ENCODE results near the gene ITGA11. TPM values are rescaled to one million over a fixed set of nuclear protein-coding genes. Genes with fewer than 3 reads are reported as not detected.

The ITGA11 gene
- total RNA-seq, 1 donor from 2014 or later = 23.5 TPM

- intact Hi-C loops (cut with micrococcal nuclease) = no loop called here
- ATAC-seq (no peak), DNase-seq (no peak)
Observed at GRCh38 chr15:68460166-68460565, 28.2 kb upstream of the ITGA11 start.

- peak; percentile 96 for ATAC-seq
- intact Hi-C loops (cut with micrococcal nuclease) = no loop called here
- DNase-seq = peak; percentile 71
Observed at GRCh38 chr15:68450192-68450591, 18.2 kb upstream of the ITGA11 start.

DNA sequence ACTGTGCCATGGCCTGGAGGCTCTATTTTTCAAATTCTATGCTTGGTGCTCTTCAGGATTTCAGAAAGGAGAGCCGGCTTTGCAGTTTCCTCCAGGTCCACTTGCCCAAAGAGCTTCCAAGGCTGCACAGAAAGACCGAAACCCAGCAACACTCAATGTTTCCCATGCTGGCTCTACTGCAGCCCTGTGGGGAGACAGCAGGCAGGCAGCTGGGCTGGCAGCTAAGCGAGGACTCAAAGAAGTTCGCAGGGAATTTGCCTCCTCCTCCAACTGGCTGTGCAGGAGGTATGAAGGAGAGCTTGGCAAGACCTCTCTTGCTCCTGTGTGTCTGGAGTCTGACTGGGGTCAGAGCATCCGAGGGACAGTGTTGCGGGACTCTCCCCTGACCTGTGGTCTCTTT lies 17.4 kb upstream of the ITGA11 start:
- intact Hi-C loops (cut with micrococcal nuclease) = no loop called here
- DNase-seq (no peak), ATAC-seq (peak; percentile 36)

- DNase-seq (no peak), ATAC-seq (no peak)
- intact Hi-C loops (cut with micrococcal nuclease) = no loop called here
Observed at GRCh38 chr15:68447976-68448755, 16.2 kb upstream of the ITGA11 start.

- intact Hi-C loops (cut with micrococcal nuclease) = no loop called here
- no peak for DNase-seq
- ATAC-seq = no peak
Observed at GRCh38 chr15:68447209-68447608, 15.2 kb upstream of the ITGA11 start.

- intact Hi-C loops (cut with micrococcal nuclease) = no loop called here
- DNase-seq (no peak), ATAC-seq (no peak)
Observed at GRCh38 chr15:68445351-68445750, 13.4 kb upstream of the ITGA11 start.

GRCh38 chr15:68444336-68444735 lies 12.4 kb upstream of the ITGA11 start:
- no peak for ATAC-seq
- DNase-seq = no peak
- intact Hi-C loops (cut with micrococcal nuclease) = no loop called here

- intact Hi-C loops (cut with micrococcal nuclease) = no loop called here
- DNase-seq (no peak), ATAC-seq (no peak)
Observed at GRCh38 chr15:68442903-68443302, 10.9 kb upstream of the ITGA11 start.

GRCh38 chr15:68442041-68442440 lies 10.1 kb upstream of the ITGA11 start:
- intact Hi-C loops (cut with micrococcal nuclease) = no loop called here
- ATAC-seq (peak; percentile 33), DNase-seq (peak; percentile 54)

- DNase-seq = no peak
- ATAC-seq = peak; percentile 73
- intact Hi-C loops (cut with micrococcal nuclease) = no loop called here
Observed at GRCh38 chr15:68441045-68441743, 9.2 kb upstream of the ITGA11 start.

DNA sequence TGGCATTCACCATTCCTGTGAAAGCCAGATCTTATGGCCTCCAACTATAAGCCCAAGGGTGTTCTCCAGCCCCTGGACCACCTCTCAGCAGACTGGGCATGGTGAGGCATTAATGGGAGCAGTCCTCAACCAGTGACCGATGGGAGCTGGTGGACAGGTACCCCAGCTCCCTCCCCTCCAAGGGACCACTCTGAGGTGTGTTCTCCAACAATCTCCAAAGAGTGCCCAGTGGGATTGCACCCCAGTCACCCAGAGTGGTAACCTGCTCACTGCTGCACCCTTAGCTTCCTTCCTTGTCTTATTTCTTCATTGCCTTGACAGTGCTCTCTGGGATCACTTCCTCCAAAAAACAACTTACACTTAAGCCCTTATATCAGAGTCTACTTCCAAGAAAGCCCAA lies 8.2 kb upstream of the ITGA11 start:
- ATAC-seq = no peak
- DNase-seq = no peak
- intact Hi-C loops (cut with micrococcal nuclease) = no loop called here

- ATAC-seq (no peak), DNase-seq (no peak)
- intact Hi-C loops (cut with micrococcal nuclease) = no loop called here
Observed at GRCh38 chr15:68439506-68439905, 7.5 kb upstream of the ITGA11 start.

GRCh38 chr15:68436680-68437079 lies 4.7 kb upstream of the ITGA11 start:
- ATAC-seq (no peak), DNase-seq (no peak)
- intact Hi-C loops (cut with micrococcal nuclease) = no loop called here

GRCh38 chr15:68435966-68436365 lies 4.0 kb upstream of the ITGA11 start:
- DNase-seq (no peak), ATAC-seq (peak; percentile 65)
- intact Hi-C loops (cut with micrococcal nuclease) = no loop called here

GRCh38 chr15:68434021-68434420 lies 2.1 kb upstream of the ITGA11 start:
- no peak for ATAC-seq
- no peak for DNase-seq
- intact Hi-C loops (cut with micrococcal nuclease) = no loop called here

GRCh38 chr15:68433551-68433950 lies 1.6 kb upstream of the ITGA11 start:
- ATAC-seq (no peak), DNase-seq (no peak)
- intact Hi-C loops (cut with micrococcal nuclease) = no loop called here

DNA sequence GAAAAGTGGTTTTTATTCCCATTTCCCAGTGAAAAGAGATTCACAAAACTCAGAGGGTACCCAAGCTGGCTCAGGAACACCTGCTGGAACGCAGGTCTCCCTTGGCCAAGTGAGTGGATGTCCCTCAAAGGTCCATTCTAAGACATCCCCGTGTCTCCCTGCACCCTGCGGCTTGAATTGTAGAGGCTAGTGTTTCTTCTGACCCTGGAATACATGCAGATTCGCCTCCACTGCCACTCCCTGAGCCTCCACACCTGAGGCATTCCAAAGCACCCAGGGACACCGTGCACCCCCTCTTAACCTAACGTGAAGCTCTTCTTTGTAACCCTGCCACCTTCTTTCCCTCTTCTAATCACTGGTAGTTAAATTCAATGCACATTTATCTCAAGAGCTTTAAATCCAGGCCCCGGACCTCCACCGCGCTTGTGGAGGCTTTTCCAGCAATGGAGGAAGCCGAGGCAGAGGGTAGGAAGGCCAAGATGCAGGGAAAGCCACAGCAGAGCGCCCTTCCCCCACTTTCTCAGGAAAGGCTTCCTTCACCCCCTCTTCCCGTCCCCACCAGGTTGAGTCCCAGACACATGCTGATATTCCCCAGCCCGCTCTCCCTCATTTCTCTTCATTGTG lies 590 bp upstream of the ITGA11 start:
- intact Hi-C loops (cut with micrococcal nuclease) = no loop called here
- ATAC-seq = no peak
- DNase-seq = no peak

DNA sequence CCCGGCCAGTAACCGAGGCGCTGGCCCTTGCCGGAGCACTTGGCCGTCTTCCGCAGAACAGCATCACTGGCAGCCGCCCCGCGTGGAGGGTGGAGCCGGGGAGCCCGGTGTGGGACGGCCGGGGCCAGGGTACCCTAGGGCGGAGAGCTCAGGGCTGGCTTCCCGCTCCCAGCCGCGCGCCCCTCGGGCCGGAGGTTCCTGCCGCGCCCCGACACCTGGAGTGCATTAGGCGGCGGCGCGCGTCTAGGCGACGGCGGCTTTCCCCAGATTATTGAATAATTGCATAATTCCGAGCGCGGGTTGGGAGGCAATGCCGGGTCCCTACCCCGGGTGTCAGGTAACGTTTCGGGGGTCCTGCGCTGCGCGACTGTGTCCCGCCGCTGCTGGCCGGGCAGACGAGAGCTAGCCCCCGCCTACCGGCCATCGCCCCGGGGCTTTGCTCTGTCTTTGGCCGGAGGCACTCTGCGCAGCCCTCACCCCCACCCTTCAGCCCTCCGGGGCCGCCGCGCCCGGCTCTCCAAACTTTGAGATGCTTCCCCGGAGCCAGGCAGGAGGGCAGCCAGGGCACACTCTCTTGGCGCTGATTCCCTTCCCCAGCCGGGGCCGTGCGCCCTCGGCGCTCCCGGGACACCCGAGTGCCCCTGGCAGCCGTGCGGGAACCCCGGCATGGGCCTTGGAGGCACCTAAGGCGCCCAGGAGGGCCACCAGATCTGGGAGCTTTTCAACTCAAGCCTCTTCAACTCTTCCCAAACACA lies 749 bp downstream of the ITGA11 start:
- peak; percentile 76 for ATAC-seq
- intact Hi-C loops (cut with micrococcal nuclease) = no loop called here
- peak; percentile 75 for DNase-seq

GRCh38 chr15:68430471-68431036 lies 1.4 kb downstream of the ITGA11 start:
- intact Hi-C loops (cut with micrococcal nuclease) = no loop called here
- ATAC-seq = no peak
- no peak for DNase-seq

All from left ventricle myocardium superior (tissue), 1 donor.